Activated effector memory CD4-positive, alpha-beta T cell treated with anti-CD3 and anti-CD28 coated beads, Interleukin-2, amount 50 U/mL, for 16 hours (primary cell): Measurements from ENCODE around the gene KCNMA1.
"Not testable (repeated sequence)": the region's sequence is repeated elsewhere in the genome, so short reads cannot be mapped to it uniquely, and the experiment has no call there.

Experiments used
- DNase-seq: peaks from one replicate; pipeline ENCODE4 v3.0.0-alpha.2; 2020

The KCNMA1 gene

GRCh38 chr10:77637532-77638320, at the start of gene KCNMA1:
KCNMA1 (minus strand) TSS chr10:77637808.
- no peak for DNase-seq

GRCh38 chr10:77686650-77687417, 49.2 kb upstream of the KCNMA1 start:
- DNase-seq = no peak

GRCh38 chr10:77686096-77686495, 48.5 kb upstream of the KCNMA1 start:
- DNase-seq = no peak

GRCh38 chr10:77685432-77685831, 47.8 kb upstream of the KCNMA1 start:
- DNase-seq = no peak

- DNase-seq = not testable (repeated sequence)
Observed at GRCh38 chr10:77683088-77683432, 45.5 kb upstream of the KCNMA1 start.

GRCh38 chr10:77682393-77683087, 44.9 kb upstream of the KCNMA1 start:
- DNase-seq = no peak

GRCh38 chr10:77681839-77682238, 44.2 kb upstream of the KCNMA1 start:
- DNase-seq = no peak

- no peak for DNase-seq
Observed at GRCh38 chr10:77680811-77681210, 43.2 kb upstream of the KCNMA1 start.

- no peak for DNase-seq
Observed at GRCh38 chr10:77680065-77680464, 42.5 kb upstream of the KCNMA1 start.

- no peak for DNase-seq
Observed at GRCh38 chr10:77679217-77679616, 41.6 kb upstream of the KCNMA1 start.

- no peak for DNase-seq
Observed at GRCh38 chr10:77678146-77678545, 40.5 kb upstream of the KCNMA1 start.

- no peak for DNase-seq
Observed at GRCh38 chr10:77675347-77675746, 37.7 kb upstream of the KCNMA1 start.

GRCh38 chr10:77673515-77674140, 36.0 kb upstream of the KCNMA1 start:
- DNase-seq = no peak

- no peak for DNase-seq
Observed at GRCh38 chr10:77673101-77673500, 35.5 kb upstream of the KCNMA1 start.

GRCh38 chr10:77671594-77672252, 34.1 kb upstream of the KCNMA1 start:
- no peak for DNase-seq

GRCh38 chr10:77670817-77671443, 33.3 kb upstream of the KCNMA1 start:
- no peak for DNase-seq

GRCh38 chr10:77669892-77670291, 32.3 kb upstream of the KCNMA1 start:
- DNase-seq = no peak

- no peak for DNase-seq
Observed at GRCh38 chr10:77667426-77668324, 30.1 kb upstream of the KCNMA1 start.

- no peak for DNase-seq
Observed at GRCh38 chr10:77666821-77667220, 29.2 kb upstream of the KCNMA1 start.

GRCh38 chr10:77664696-77665095, 27.1 kb upstream of the KCNMA1 start:
- no peak for DNase-seq

- no peak for DNase-seq
Observed at GRCh38 chr10:77664008-77664407, 26.4 kb upstream of the KCNMA1 start.
